ENCODE data around the gene EIF1AD. TPM values are rescaled to one million over a fixed set of nuclear protein-coding genes. Genes with fewer than 3 reads are reported as not detected.

EIF1AD gene
- total RNA-seq, 2 experiments from 2014 or later = 51.1 to 63.2 TPM

- no TSS peak for BruUV-seq (replicated peaks)
- ChIA-PET POLR2A (interaction anchor here (0.9 to 1.7 kb wide), 3 partner anchors 9 to 186 kb away, joined by 3 to 5 read pairs (median 3); partner anchors contain the start of gene CFL1), CTCF (ENCODE audit: unreplicated experiment) (interaction anchor here (0.5 to 2.0 kb wide), 8 partner anchors 9 to 92 kb away, joined by 3 to 7 read pairs (median 5); no protein-coding TSS in a partner anchor)
- Histone ChIP-seq H3K9me2 (ENCODE audit: insufficient read depth, low read length) (no peaks in the 10 kb centered on the region), H3K4me1 (ENCODE audit: insufficient read depth, low read length, poor library complexity, severe bottlenecking) (peaks cover 15% of the 10 kb centered on the region), H3K27ac (ENCODE audit: low read depth, low read length, poor library complexity, severe bottlenecking) (no peak overlapping the region), H3K9me3 (ENCODE audit: low read length) (no peaks in the 10 kb centered on the region), H2AFZ (ENCODE audit: low read length) (peak overlapping the region; percentile 41; the same call in 1 of the 2 replicates), H4K20me1 (ENCODE audit: insufficient read depth, low read length) (no peaks in the 10 kb centered on the region), H3K4me2 (ENCODE audit: low read length) (peak overlapping the region; percentile 61), H3K79me2 (ENCODE audit: insufficient read depth, low read depth, low read length) (no peaks in the 10 kb centered on the region), H3K36me3 (ENCODE audit: insufficient read depth, low read length) (no peaks in the 10 kb centered on the region), H3K4me3 (ENCODE audit: low read depth, low read length, poor library complexity, severe bottlenecking) (peak overlapping the region; percentile 16)
- TF ChIP-seq CTCF (conservative IDR thresholded peaks at IDR 0.05; ENCODE audit: low read length) (no peak), EZH2phosphoT487 (IDR thresholded peaks at IDR 0.05; ENCODE audit: borderline replicate concordance, low read depth, low read length) (no peak)
- no peak for DNase-seq (ENCODE audit: low spot score)
- intact Hi-C loops (cut with micrococcal nuclease; ENCODE audit: unreplicated experiment) = no loop called here
Observed at GRCh38 chr11:66044757-66045156, 42.8 kb upstream of the EIF1AD start.

- ChIA-PET CTCF (ENCODE audit: unreplicated experiment) (interaction anchor here (0.5 to 1.9 kb wide), 2 partner anchors 8 to 73 kb away, joined by 4 read pairs; no protein-coding TSS in a partner anchor), POLR2A (no interaction called here)
Observed at GRCh38 chr11:66042996-66043906, 41.3 kb upstream of the EIF1AD start.

More at GRCh38 chr11:66042996-66043906, 41.3 kb upstream of the EIF1AD start:
- H3K9me2 ChIP-seq (ENCODE audit: insufficient read depth, low read length) = no peaks in the 10 kb centered on the region
- H3K4me1 ChIP-seq (ENCODE audit: insufficient read depth, low read length, poor library complexity, severe bottlenecking) = peaks cover 15% of the 10 kb centered on the region
- BruUV-seq (replicated peaks) = no TSS peak
- TF ChIP-seq CTCF (conservative IDR thresholded peaks at IDR 0.05; ENCODE audit: low read length) = no peak
- no peak for TF ChIP-seq EZH2phosphoT487 (IDR thresholded peaks at IDR 0.05; ENCODE audit: borderline replicate concordance, low read depth, low read length)
- H3K9me3 ChIP-seq (ENCODE audit: low read length) = no peaks in the 10 kb centered on the region
- no peak overlapping the region for H3K4me3 ChIP-seq (ENCODE audit: low read depth, low read length, poor library complexity, severe bottlenecking)
- intact Hi-C loops (cut with micrococcal nuclease; ENCODE audit: unreplicated experiment) = no loop called here
- H3K27ac ChIP-seq (ENCODE audit: low read depth, low read length, poor library complexity, severe bottlenecking) = no peak overlapping the region
- DNase-seq (ENCODE audit: low spot score) = no peak
- no peaks in the 10 kb centered on the region for H3K79me2 ChIP-seq (ENCODE audit: insufficient read depth, low read depth, low read length)
- no peak overlapping the region for H2AFZ ChIP-seq (ENCODE audit: low read length)
- H3K36me3 ChIP-seq (ENCODE audit: insufficient read depth, low read length) = no peaks in the 10 kb centered on the region
- H4K20me1 ChIP-seq (ENCODE audit: insufficient read depth, low read length) = no peaks in the 10 kb centered on the region
- H3K4me2 ChIP-seq (ENCODE audit: low read length) = no peak overlapping the region

Measured in OCI-LY7 (cell line).